Measurements from ENCODE around the gene MRPL33. TPM values are rescaled to one million over a fixed set of nuclear protein-coding genes. Genes with fewer than 3 reads are reported as not detected.

The MRPL33 gene
- polyA plus RNA-seq, 1 of the 3 experiments (the other 2 are of a cell fraction), result 132 TPM

DNA sequence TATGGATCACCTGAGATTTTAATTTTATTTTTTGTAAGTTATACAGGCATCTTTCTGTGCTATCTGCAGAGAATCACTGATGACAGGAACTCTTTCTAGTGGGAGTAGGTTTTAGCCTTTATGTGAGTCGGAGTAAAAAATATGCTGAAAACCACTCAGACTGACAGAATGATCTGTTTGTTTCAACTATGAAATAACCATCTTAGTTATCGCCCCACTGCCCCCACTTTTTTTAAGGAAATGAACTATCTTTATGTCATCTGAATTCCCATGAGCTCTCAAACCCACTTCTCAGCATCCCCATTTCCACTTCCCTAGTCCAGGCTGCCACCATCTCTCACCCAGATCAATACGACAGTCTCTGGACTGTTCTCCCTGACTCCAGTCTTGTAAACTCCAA lies 38.9 kb downstream of the MRPL33 start (continued):
- TF ChIP-seq, protein P1, sequence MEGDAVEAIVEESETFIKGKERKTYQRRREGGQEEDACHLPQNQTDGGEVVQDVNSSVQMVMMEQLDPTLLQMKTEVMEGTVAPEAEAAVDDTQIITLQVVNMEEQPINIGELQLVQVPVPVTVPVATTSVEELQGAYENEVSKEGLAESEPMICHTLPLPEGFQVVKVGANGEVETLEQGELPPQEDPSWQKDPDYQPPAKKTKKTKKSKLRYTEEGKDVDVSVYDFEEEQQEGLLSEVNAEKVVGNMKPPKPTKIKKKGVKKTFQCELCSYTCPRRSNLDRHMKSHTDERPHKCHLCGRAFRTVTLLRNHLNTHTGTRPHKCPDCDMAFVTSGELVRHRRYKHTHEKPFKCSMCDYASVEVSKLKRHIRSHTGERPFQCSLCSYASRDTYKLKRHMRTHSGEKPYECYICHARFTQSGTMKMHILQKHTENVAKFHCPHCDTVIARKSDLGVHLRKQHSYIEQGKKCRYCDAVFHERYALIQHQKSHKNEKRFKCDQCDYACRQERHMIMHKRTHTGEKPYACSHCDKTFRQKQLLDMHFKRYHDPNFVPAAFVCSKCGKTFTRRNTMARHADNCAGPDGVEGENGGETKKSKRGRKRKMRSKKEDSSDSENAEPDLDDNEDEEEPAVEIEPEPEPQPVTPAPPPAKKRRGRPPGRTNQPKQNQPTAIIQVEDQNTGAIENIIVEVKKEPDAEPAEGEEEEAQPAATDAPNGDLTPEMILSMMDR (IDR thresholded peaks at IDR 0.05), result no peak
- TF ChIP-seq MEF2A (IDR thresholded peaks at IDR 0.05; ENCODE audit: borderline replicate concordance, low read depth) (no peak), TAF1 (IDR thresholded peaks at IDR 0.05; ENCODE audit: borderline replicate concordance, low read depth, low read length) (no peak), FOXJ3 (CRISPR knock-in tag; IDR thresholded peaks at IDR 0.05) (no peak), RAD21 (IDR thresholded peaks at IDR 0.05; ENCODE audit: low read length) (no peak), NFIC (IDR thresholded peaks at IDR 0.05; ENCODE audit: borderline replicate concordance) (no peak)

DNA sequence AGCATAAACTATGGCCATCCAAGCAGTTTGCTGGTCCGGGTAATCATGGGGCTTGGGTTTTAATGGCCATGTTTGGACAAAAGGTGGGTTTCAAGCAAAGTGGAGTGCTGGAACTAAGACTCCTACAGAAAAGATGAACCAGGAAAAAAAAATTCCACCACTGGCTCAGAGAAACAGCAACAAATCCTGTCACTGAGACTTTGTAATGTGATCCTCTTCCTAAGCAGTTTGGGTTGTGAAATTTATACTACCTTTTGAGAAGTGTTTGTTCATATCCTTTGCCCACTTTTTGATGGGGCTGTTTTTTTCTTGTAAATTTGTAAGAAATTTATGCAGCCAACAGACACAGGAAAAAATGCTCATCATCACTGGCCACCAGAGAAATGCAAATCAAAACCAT lies 40.2 kb downstream of the MRPL33 start:
- POLR2A ChIA-PET, result no interaction called here

DNA sequence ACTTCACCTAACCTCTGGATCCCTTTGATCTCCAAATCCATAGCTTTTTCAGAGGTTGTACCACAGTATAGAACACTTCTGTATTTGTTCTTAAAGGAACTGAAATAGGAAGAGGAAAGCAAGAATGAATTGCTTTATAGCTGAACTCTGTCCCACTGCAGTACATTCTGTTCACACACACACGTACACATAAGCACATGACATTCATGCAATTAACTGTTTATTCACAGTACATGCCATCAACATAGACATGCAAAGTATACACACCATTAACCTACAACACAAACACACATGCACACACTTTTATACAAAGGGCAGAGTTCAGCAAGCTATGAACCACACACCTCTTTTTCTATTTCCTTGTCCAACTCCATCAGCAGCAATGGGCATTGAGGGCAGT lies 43.2 kb downstream of the MRPL33 start:
- H3K9me3 ChIP-seq, result no peaks in the 10 kb centered on the region
- no peak overlapping the region for H3K27ac ChIP-seq (ENCODE audit: low read depth in 2 of 2, low read length in 1 of 2)
- WGBS (ENCODE audit: low lambda C conversion rate), result 89% methylated on average over 1 of the region's 1 CpG
- H3K27me3 ChIP-seq (ENCODE audit: insufficient read depth), result no peaks in the 10 kb centered on the region
- H3K36me3 ChIP-seq (replicated peaks in 1 of 2; ENCODE audit: control insufficient read depth in 1 of 2, insufficient read depth in 2 of 2, low read length in 1 of 2), result no peaks in the 10 kb centered on the region
- H2AFZ ChIP-seq (ENCODE audit: low read depth), result no peak overlapping the region
- DNase-seq, result no peak
- peaks cover 7 to 9% of the 10 kb centered on the region in 2 experiments; a peak in 2 of 4 replicates for H3K4me1 ChIP-seq (ENCODE audit: control insufficient read depth in 1 of 2, insufficient read depth in 2 of 2, low read depth in 1 of 2, low read length in 1 of 2)
- no peak overlapping the region for H3K4me3 ChIP-seq (ENCODE audit: low read depth in 2 of 2, low read length in 1 of 2)
- no peak overlapping the region for H3K4me2 ChIP-seq
- ChIA-PET POLR2A (no interaction called here), CTCF (interaction anchor here (0.8 to 1.5 kb wide), 6 partner anchors 10 to 111 kb away, joined by 3 to 6 read pairs (median 4); no protein-coding TSS in a partner anchor)
- H3F3A ChIP-seq (replicated peaks; ENCODE audit: insufficient read depth), result peaks cover 10% of the 10 kb centered on the region
- TF ChIP-seq, protein P2, sequence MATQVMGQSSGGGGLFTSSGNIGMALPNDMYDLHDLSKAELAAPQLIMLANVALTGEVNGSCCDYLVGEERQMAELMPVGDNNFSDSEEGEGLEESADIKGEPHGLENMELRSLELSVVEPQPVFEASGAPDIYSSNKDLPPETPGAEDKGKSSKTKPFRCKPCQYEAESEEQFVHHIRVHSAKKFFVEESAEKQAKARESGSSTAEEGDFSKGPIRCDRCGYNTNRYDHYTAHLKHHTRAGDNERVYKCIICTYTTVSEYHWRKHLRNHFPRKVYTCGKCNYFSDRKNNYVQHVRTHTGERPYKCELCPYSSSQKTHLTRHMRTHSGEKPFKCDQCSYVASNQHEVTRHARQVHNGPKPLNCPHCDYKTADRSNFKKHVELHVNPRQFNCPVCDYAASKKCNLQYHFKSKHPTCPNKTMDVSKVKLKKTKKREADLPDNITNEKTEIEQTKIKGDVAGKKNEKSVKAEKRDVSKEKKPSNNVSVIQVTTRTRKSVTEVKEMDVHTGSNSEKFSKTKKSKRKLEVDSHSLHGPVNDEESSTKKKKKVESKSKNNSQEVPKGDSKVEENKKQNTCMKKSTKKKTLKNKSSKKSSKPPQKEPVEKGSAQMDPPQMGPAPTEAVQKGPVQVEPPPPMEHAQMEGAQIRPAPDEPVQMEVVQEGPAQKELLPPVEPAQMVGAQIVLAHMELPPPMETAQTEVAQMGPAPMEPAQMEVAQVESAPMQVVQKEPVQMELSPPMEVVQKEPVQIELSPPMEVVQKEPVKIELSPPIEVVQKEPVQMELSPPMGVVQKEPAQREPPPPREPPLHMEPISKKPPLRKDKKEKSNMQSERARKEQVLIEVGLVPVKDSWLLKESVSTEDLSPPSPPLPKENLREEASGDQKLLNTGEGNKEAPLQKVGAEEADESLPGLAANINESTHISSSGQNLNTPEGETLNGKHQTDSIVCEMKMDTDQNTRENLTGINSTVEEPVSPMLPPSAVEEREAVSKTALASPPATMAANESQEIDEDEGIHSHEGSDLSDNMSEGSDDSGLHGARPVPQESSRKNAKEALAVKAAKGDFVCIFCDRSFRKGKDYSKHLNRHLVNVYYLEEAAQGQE (IDR thresholded peaks at IDR 0.05; ENCODE audit: low read depth, low read length), result no peak
- TF ChIP-seq FOXJ3 (CRISPR knock-in tag; IDR thresholded peaks at IDR 0.05) (no peak), RCOR1 (IDR thresholded peaks at IDR 0.05; ENCODE audit: low read length) (no peak), RFX5 (IDR thresholded peaks at IDR 0.05; ENCODE audit: low read length) (no peak), RAD21 (IDR thresholded peaks at IDR 0.05; ENCODE audit: low read length) (no peak)
- TF ChIP-seq, protein P1 (IDR thresholded peaks at IDR 0.05), result no peak
- TF ChIP-seq, protein P3, sequence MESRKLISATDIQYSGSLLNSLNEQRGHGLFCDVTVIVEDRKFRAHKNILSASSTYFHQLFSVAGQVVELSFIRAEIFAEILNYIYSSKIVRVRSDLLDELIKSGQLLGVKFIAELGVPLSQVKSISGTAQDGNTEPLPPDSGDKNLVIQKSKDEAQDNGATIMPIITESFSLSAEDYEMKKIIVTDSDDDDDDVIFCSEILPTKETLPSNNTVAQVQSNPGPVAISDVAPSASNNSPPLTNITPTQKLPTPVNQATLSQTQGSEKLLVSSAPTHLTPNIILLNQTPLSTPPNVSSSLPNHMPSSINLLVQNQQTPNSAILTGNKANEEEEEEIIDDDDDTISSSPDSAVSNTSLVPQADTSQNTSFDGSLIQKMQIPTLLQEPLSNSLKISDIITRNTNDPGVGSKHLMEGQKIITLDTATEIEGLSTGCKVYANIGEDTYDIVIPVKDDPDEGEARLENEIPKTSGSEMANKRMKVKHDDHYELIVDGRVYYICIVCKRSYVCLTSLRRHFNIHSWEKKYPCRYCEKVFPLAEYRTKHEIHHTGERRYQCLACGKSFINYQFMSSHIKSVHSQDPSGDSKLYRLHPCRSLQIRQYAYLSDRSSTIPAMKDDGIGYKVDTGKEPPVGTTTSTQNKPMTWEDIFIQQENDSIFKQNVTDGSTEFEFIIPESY (IDR thresholded peaks at IDR 0.05; ENCODE audit: borderline replicate concordance, low read depth), result no peak
- H3K9ac ChIP-seq, result no peak overlapping the region
- no peaks in the 10 kb centered on the region for H3K79me2 ChIP-seq (ENCODE audit: insufficient read depth)
- no peaks in the 10 kb centered on the region for H3K9me2 ChIP-seq
- H4K20me1 ChIP-seq (ENCODE audit: insufficient read depth), result no peaks in the 10 kb centered on the region

More for the DNA sequence above, 40.2 kb downstream of the MRPL33 start:
- Histone ChIP-seq H3F3A (replicated peaks; ENCODE audit: insufficient read depth) (peaks cover 21% of the 10 kb centered on the region), H3K36me3 (replicated peaks in 1 of 2; ENCODE audit: control insufficient read depth in 1 of 2, insufficient read depth in 2 of 2, low read length in 1 of 2) (no peaks in the 10 kb centered on the region), H2AFZ (ENCODE audit: low read depth) (no peak overlapping the region), H3K9me2 (no peaks in the 10 kb centered on the region), H4K20me1 (ENCODE audit: insufficient read depth) (no peaks in the 10 kb centered on the region), H3K9ac (no peak overlapping the region), H3K79me2 (ENCODE audit: insufficient read depth) (no peaks in the 10 kb centered on the region), H3K27ac (ENCODE audit: low read depth in 2 of 2, low read length in 1 of 2) (no peak overlapping the region), H3K4me2 (no peak overlapping the region), H3K9me3 (no peaks in the 10 kb centered on the region), H3K4me3 (ENCODE audit: low read depth in 2 of 2, low read length in 1 of 2) (no peak overlapping the region), H3K27me3 (ENCODE audit: insufficient read depth) (no peaks in the 10 kb centered on the region), H3K4me1 (ENCODE audit: control insufficient read depth in 1 of 2, insufficient read depth in 2 of 2, low read depth in 1 of 2, low read length in 1 of 2) (peaks cover 7 to 18% of the 10 kb centered on the region in 2 experiments; a peak in 2 of 4 replicates)
- no peak for DNase-seq
- CTCF ChIA-PET, result no interaction called here
- WGBS (ENCODE audit: low lambda C conversion rate), result 93% methylated on average over 1 of the region's 1 CpG
- TF ChIP-seq TAF1 (IDR thresholded peaks at IDR 0.05; ENCODE audit: borderline replicate concordance, low read depth, low read length), result no peak
- no peak for TF ChIP-seq MEF2A (IDR thresholded peaks at IDR 0.05; ENCODE audit: borderline replicate concordance, low read depth)
- no peak for TF ChIP-seq MXI1 (IDR thresholded peaks at IDR 0.05; ENCODE audit: low read depth, low read length)
- no peak for TF ChIP-seq GABPA (IDR thresholded peaks at IDR 0.05; ENCODE audit: low read depth)
- TF ChIP-seq GATA2 (CRISPR knock-in tag; IDR thresholded peaks at IDR 0.05), result no peak
- TF ChIP-seq FOXM1 (IDR thresholded peaks at IDR 0.05; ENCODE audit: low read depth), result no peak
- TF ChIP-seq FOSL2 (IDR thresholded peaks at IDR 0.05; ENCODE audit: borderline replicate concordance, low read depth), result no peak
- TF ChIP-seq NRF1 (IDR thresholded peaks at IDR 0.05; ENCODE audit: low read depth, low read length), result no peak
- TF ChIP-seq ELF1 (IDR thresholded peaks at IDR 0.05), result no peak

Measured in SK-N-SH (cell line).